Activated naive CD8-positive, alpha-beta T cell (primary cell): Measurements from ENCODE around the gene CYTH4.
A peak's percentile ranks its signal among the peaks of the same experiment; 100 is the strongest.

Experiments used
- H3K27ac Mint-ChIP-seq: one replicate; pipeline ENCODE4 v1.8.0; 2021; ENCODE audit warnings: mixed read lengths
- H3K27me3 Mint-ChIP-seq: one replicate; pipeline ENCODE4 v1.8.0; 2021; ENCODE audit warnings: mixed read lengths
- H3K36me3 Mint-ChIP-seq: one replicate; pipeline ENCODE4 v1.8.0; 2021; ENCODE audit warnings: mixed read lengths
- H3K4me1 Mint-ChIP-seq: one replicate; pipeline ENCODE4 v1.8.0; 2021; ENCODE audit warnings: low read depth, mixed read lengths
- H3K4me3 Mint-ChIP-seq: one replicate; pipeline ENCODE4 v1.8.0; 2021; ENCODE audit warnings: mild to moderate bottlenecking, mixed read lengths
- H3K9me3 Mint-ChIP-seq: one replicate; pipeline ENCODE4 v1.8.0; 2021; ENCODE audit warnings: low read depth, mixed read lengths

Gene CYTH4

DNA sequence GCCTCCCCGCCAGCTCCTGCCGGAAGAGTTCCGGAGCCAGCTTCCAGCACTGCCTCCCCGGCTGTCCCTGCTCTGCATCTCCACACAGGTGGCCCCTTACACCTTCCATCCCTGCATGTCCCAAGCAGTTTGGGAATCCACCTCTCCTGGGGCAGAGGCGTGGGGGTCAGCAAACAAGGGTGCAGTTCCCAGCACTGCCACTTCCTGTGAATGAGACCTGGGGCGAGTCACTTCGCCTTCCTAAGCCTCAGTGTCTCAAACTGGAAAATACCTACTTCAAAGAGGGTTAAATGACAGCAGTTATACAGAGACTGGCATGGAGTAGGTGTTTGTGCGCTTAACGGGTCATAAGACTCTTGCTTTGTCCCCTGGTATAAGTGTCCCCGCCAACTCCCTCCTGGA is 5.2 kb downstream of the CYTH4 start:
- Mint-ChIP-seq H3K4me3 (peak overlapping the region; percentile 27), H3K27ac (peak overlapping the region; percentile 84), H3K9me3 (no peaks in the 10 kb centered on the region), H3K36me3 (peaks cover 11% of the 10 kb centered on the region), H3K4me1 (peaks cover 76% of the 10 kb centered on the region), H3K27me3 (no peaks in the 10 kb centered on the region)

DNA sequence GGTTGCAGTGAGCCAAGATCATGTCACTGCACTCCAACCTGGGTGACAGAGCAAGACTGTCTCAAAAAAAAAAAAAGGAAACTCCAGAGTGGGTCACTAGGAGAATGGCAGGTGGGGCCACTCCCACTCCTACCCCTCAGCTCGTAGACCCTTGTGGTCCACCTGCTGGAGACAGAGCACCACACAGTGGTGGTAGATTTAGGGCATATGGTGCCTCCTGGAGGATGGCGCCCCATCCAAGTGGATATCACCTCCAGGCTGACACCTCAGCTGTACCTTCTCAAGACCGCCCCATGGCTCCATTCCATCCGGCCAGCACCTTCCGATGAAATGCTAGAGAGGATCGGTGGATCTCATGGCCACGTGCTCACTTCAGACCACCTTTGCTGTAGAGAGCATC is 6.2 kb downstream of the CYTH4 start:
- peaks cover 14% of the 10 kb centered on the region for H3K36me3 Mint-ChIP-seq

DNA sequence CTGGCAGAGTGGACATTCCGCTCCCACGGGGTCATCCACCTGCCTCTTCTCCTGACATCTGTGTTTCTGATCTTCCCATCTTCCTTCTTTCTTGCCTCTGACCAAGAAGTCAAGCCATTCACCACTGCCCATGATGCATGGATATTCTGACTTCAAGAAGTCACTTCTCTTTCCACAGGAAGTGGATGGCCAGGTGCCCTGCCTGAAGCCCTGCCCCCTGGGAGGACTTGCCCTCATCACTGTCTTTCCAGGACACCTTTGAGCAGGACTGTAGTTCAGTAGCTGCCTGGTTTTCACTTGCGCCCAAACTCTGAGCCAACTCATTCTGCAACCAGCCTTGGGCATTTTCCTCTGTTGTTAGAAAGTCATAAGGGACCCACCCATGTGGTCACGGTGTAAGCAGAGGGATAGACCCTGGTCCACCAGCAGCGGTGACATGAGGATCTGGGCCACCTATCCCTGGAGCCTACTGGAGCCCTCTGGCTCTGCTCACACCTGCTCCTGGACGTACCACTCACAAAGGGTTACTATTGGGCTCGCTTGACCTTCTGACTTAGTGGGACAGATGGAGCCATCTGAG is 6.9 kb downstream of the CYTH4 start:
- Mint-ChIP-seq H3K9me3 (no peaks in the 10 kb centered on the region), H3K4me1 (peaks cover 74% of the 10 kb centered on the region), H3K27me3 (no peaks in the 10 kb centered on the region), H3K27ac (peak overlapping the region; percentile 78), H3K36me3 (peaks cover 14% of the 10 kb centered on the region), H3K4me3 (no peak overlapping the region)

More for the DNA sequence above, 6.2 kb downstream of the CYTH4 start:
- Mint-ChIP-seq H3K27ac (peak overlapping the region; percentile 78), H3K27me3 (no peaks in the 10 kb centered on the region), H3K9me3 (no peaks in the 10 kb centered on the region), H3K4me3 (no peak overlapping the region), H3K4me1 (peaks cover 74% of the 10 kb centered on the region)

DNA sequence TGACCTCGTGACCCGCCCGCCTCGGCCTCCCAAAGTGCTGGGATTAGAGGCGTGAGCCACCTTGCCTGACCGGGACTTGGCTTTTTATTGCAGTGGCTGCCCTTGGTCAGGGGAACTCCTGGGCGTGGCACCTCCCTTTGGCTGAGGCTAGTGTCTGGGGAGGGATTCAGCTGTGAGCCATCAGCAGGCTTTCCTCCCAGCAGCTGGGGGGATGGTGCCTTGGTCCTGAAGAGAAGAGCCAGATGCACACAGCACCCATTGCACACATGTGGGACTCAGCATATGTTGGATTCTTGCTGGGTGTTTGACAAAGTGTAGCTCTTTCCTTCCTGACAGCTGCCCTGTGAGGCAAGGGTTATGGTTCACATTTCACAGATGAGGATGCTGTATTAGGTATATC is 8.4 kb downstream of the CYTH4 start:
- Mint-ChIP-seq H3K4me3 (no peak overlapping the region), H3K27me3 (no peaks in the 10 kb centered on the region), H3K9me3 (no peaks in the 10 kb centered on the region), H3K36me3 (peaks cover 14% of the 10 kb centered on the region), H3K27ac (no peak overlapping the region), H3K4me1 (peaks cover 75% of the 10 kb centered on the region)

DNA sequence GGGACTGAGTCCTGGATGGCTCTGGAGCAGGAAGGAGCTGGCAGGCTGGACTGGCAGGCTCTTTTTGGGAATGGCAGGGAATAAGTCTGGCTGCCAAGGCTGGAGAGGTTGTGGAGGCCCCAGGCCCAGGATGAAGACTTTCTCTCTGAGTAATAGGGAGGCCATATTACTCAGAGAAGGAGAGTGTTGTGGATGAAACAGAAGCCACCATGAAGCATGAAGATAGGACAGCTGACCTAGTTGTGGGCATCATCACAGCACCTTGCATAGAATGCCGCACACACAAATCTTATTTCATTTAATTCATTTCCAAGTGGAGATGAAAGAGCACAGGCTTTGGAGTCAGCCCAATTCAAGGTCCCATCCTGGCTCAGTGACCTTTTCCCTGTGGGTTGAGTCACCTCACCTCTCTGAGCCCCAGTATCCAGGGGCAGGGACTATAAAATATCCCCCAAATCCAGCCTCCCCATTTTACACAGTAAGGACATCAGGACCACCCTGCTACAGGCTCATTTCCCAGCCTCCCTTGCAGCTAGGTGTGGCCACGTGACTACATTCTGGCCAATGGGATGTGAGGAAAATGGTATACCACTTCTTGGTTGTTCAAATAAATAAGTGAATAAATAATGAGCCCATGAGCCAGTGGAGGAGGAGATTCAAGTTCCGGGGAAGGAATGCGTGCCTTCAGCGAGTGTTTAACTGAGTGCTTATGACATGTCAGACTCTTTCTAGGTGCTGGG is 9.4 kb downstream of the CYTH4 start:
- Mint-ChIP-seq H3K36me3 (peaks cover 14% of the 10 kb centered on the region), H3K4me1 (peaks cover 65% of the 10 kb centered on the region), H3K9me3 (no peaks in the 10 kb centered on the region), H3K4me3 (no peak overlapping the region), H3K27ac (peak overlapping the region; percentile 73), H3K27me3 (no peaks in the 10 kb centered on the region)

DNA sequence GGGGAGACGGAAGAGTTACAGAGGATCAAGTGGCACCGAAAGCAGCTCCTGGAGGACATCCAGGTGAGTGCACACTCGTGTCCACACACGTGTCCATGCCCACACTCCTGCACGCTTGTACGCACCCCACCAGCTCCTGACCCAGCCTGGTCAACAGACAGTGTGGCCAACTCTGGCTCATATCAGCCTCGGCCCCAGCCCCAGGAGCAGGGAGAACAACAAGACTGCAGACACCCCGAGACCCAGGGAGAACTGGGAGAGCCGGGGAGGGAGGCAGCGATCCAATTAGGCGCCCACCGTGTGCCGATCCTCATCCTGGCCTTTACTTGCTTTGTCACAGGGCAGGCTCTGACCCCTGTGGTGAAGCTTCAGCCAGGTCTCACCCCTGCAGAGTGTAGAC is 10.3 kb downstream of the CYTH4 start:
- H3K27ac Mint-ChIP-seq = peak overlapping the region; percentile 64
- H3K4me1 Mint-ChIP-seq = peaks cover 58% of the 10 kb centered on the region
- peaks cover 14% of the 10 kb centered on the region for H3K36me3 Mint-ChIP-seq
- H3K27me3 Mint-ChIP-seq = no peaks in the 10 kb centered on the region
- H3K4me3 Mint-ChIP-seq = no peak overlapping the region
- no peaks in the 10 kb centered on the region for H3K9me3 Mint-ChIP-seq

DNA sequence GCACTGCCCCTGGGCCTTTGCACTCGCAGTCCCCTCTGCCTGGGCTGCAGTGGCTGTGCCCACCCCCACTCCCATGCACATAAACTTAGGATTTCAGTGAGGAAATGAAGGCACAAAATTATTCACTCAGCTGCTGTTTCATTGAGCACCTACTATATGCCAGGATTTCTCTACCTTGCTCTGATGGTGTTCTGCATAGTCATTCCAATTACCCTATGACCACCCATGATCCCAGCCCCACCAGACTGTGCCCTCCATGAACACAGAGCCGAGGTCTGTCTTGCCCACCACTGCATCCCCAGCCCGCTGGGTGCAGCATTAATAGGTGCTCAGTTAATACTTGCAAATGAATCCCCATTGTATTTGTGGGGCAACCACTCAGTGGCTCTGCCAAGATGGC is 10.9 kb downstream of the CYTH4 start:
- H3K4me1 Mint-ChIP-seq = peaks cover 58% of the 10 kb centered on the region
- no peak overlapping the region for H3K4me3 Mint-ChIP-seq
- no peaks in the 10 kb centered on the region for H3K9me3 Mint-ChIP-seq
- peak overlapping the region; percentile 64 for H3K27ac Mint-ChIP-seq
- H3K27me3 Mint-ChIP-seq = no peaks in the 10 kb centered on the region
- peaks cover 16% of the 10 kb centered on the region for H3K36me3 Mint-ChIP-seq

DNA sequence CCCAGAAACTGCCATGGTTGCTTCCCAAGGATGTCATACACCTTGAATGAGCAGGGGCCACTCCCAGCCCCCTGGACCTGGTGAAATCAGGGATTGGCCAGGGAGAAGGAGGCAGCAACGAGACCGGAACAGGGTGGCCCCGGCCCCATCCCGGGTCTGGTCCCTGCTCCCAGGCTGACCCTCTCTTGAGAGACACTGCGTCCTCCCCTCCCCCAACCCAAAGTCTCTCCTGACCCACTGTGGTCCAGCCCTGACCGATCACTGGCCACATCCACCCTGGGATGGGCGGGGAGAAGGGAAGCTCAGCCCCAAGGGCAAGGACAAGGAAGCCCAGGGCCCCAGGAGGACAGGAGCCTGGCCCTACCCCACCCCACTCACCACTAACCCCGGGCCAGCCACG is 12.4 kb downstream of the CYTH4 start:
- H3K36me3 Mint-ChIP-seq = peaks cover 14% of the 10 kb centered on the region
- H3K9me3 Mint-ChIP-seq = no peaks in the 10 kb centered on the region
- H3K4me3 Mint-ChIP-seq = no peak overlapping the region
- peaks cover 51% of the 10 kb centered on the region for H3K4me1 Mint-ChIP-seq
- no peak overlapping the region for H3K27ac Mint-ChIP-seq
- H3K27me3 Mint-ChIP-seq = no peaks in the 10 kb centered on the region

DNA sequence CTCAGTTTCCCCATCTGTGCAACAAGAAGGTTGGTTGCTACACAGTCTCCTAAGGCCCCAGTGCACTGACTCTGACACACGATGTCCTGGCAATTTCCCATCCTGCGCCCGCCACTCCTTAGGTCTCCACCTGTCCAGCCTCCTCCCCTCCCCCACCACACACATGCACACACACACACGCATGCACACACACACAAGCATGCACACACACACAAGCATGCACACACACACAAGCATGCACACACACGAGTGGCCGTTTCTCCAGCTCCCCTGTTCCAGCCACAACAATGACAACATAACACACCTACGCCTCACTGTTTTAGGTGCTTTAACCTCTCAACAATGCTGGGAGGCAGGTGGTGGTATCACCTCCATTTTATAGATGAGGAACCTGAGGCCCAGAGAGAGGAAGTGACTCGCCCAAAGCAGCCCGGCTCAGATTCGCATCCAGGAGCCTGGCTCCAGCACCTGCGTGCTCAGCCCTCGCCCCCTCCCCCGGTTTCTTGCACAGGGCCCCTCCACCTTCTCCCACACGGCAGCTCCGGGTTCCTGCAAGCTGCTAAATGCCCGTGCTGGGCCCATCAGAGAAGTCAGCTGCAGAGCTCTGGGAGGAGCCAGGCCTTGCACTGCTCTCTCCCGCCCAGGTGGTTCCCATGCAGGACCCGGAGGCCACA is 13.0 kb downstream of the CYTH4 start:
- no peak overlapping the region for H3K4me3 Mint-ChIP-seq
- no peaks in the 10 kb centered on the region for H3K9me3 Mint-ChIP-seq
- peaks cover 50% of the 10 kb centered on the region for H3K4me1 Mint-ChIP-seq
- H3K27me3 Mint-ChIP-seq = no peaks in the 10 kb centered on the region
- H3K36me3 Mint-ChIP-seq = peaks cover 14% of the 10 kb centered on the region
- H3K27ac Mint-ChIP-seq = peak overlapping the region; percentile 70

DNA sequence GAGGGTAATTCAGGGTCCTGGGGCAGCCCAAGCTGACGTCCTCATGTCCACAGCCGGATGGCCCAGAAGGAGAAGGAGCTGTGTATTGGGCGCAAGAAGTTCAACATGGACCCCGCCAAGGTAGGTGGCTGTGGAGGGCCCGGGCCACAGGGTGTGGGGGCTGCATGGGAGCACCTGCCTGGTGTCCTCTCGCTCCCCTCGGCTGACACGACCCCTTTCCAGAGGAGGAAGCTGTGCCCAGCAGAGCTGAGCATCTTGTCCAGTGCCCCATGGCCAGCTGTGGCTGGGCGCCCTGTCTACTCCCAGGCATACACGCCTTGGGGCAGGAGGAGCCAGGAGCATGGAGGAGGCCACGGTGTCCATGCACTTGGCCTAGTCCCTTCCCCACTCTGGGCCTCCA is 13.6 kb downstream of the CYTH4 start:
- Mint-ChIP-seq H3K27me3 (no peaks in the 10 kb centered on the region), H3K4me3 (no peak overlapping the region), H3K9me3 (no peaks in the 10 kb centered on the region), H3K4me1 (peaks cover 55% of the 10 kb centered on the region), H3K27ac (no peak overlapping the region), H3K36me3 (peaks cover 14% of the 10 kb centered on the region)

DNA sequence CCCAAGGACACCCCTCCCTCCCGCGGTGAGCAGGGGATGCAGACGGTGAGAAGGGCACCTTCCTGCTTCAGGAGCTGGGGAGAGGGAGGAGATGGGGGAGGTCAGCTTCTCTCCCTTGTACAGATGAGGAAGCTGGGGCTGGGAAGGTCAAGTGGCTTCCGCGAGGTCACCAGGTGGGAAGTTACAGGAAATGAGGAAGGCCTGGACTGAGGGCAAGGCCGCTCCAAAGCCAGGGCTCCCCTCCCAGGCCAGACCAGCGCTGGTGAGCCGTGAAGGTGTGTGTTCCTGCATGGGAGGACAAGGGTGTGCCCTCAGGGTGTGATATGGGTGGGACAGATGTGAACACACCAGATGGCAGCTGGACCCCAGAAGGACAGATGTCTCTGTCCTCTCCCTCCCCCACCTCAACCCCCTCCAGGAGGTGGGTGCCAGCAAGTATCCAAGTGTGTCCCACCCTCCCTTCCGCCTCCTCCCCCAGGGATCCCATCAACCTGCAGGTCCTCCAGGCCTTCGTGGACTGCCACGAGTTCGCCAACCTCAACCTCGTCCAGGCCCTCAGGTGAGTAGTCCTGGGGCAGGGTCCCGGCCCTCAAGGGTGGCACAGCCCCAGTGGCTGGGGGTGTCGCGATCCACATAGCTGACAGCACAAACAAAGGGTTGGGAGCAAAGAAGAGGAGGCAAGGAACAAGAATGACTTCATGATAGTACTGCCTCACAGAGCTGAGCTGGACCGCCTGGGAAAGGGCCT is 16.6 kb downstream of the CYTH4 start:
- H3K36me3 Mint-ChIP-seq = peaks cover 9% of the 10 kb centered on the region
- peaks cover 59% of the 10 kb centered on the region for H3K4me1 Mint-ChIP-seq
- H3K27me3 Mint-ChIP-seq = no peaks in the 10 kb centered on the region
- H3K4me3 Mint-ChIP-seq = no peak overlapping the region
- H3K27ac Mint-ChIP-seq = peak overlapping the region; percentile 73
- H3K9me3 Mint-ChIP-seq = no peaks in the 10 kb centered on the region

DNA sequence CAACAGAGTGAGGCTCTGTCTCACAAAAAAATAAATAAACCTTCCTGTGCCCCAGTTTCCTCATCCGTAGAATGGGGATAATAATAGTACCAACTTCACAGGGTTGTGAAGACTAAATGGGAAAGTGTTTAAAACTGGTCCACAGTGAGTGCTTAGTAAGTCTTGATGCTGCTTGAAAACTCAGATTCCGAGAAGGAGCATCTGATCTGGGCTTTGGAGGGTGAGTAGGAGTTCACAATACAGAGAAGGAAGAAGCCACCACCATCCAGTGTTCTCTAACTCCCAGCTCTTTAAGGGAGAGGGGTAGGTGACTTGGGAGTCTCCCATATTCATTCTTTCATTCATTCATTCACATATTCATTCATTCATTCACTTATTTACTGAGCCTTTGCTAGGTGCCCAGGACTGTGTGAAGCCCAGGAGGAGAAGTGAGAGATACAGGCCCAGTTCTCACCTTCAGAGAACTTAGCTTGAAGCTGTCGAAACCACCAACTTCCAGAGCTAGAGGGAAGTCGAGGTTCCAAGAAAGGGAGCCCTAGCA is 17.7 kb downstream of the CYTH4 start:
- Mint-ChIP-seq H3K36me3 (peaks cover 10% of the 10 kb centered on the region), H3K9me3 (no peaks in the 10 kb centered on the region), H3K4me1 (peaks cover 62% of the 10 kb centered on the region), H3K4me3 (peak overlapping the region; percentile 40), H3K27ac (peak overlapping the region; percentile 94), H3K27me3 (no peaks in the 10 kb centered on the region)

DNA sequence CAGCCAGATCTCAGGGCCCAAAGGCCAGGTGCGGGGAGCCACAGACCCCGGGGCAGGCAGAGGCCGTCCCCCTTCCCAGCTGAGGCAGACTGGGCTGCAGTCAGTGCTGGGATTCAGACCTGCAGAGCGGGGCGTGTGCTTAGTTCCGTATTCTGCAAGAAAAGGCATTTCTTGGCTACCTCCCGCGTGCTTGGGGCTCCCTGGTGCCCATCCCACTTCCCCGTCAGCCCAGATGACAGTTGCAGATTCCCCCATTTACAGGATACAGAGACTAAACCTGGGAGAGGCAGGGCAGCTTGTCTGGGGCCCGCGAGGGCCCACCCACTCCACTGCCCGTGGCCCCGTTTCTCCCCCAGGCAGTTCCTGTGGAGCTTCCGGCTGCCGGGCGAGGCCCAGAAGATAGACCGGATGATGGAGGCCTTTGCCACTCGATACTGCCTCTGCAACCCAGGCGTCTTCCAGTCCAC is 18.3 kb downstream of the CYTH4 start:
- no peaks in the 10 kb centered on the region for H3K27me3 Mint-ChIP-seq
- H3K4me3 Mint-ChIP-seq = peak overlapping the region; percentile 68
- H3K27ac Mint-ChIP-seq = peak overlapping the region; percentile 94
- H3K9me3 Mint-ChIP-seq = no peaks in the 10 kb centered on the region
- H3K4me1 Mint-ChIP-seq = peaks cover 64% of the 10 kb centered on the region
- H3K36me3 Mint-ChIP-seq = peaks cover 10% of the 10 kb centered on the region

DNA sequence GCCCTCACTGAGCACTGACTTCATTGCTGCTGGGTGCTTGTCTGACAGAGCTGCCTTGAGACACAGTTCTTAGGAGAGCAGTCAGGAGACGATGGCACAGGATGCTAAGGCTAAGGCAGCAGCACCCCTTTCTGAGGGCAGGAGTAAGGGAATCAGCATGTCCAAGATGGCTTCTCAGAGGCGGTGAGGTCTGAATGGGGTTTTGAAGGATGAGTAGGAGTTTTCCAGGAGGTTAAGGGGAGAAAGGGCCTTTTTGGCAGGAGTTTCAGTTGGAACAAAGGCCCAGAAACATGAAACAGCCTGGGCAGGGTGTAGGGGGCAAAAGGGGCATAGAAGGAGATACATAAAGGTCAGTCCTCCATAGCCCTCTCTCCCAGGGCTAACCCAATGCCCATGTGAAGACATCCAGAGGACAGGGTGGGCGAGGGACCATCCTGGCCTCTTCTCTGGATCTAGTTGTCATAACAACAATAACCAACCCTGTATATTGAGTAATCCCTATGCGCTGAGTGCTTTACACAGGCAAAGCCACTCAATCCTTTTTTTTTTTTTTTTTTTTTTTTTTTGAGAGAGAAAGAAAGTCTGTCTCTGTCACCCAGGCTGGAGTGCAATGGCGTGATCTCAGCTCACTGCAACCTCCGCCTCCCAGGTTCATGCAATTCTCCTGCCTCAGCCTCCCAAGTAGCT is 19.0 kb downstream of the CYTH4 start:
- H3K36me3 Mint-ChIP-seq = peaks cover 10% of the 10 kb centered on the region
- peak overlapping the region; percentile 94 for H3K27ac Mint-ChIP-seq
- no peaks in the 10 kb centered on the region for H3K27me3 Mint-ChIP-seq
- peaks cover 69% of the 10 kb centered on the region for H3K4me1 Mint-ChIP-seq
- H3K4me3 Mint-ChIP-seq = peak overlapping the region; percentile 68
- no peaks in the 10 kb centered on the region for H3K9me3 Mint-ChIP-seq
